Chondrocyte (in vitro differentiated cells): ENCODE results near the gene KAZALD1. TPM values are rescaled to one million over a fixed set of nuclear protein-coding genes. Genes with fewer than 3 reads are reported as not detected.

Experiments
- DNase-seq: peaks from one replicate; pipeline ENCODE4 v3.0.0; 2021; ENCODE audit warnings: mixed read lengths, low spot score
- H3K27ac Mint-ChIP-seq: one replicate; pipeline ENCODE4 v1.8.0; 2021; ENCODE audit warnings: mild to moderate bottlenecking, moderate library complexity, mixed read lengths; ENCODE audit not compliant: unreplicated experiment
- H3K27me3 Mint-ChIP-seq: 2 replicates; pipeline ENCODE4 v1.8.0; 2021; ENCODE audit warnings: low read depth, mixed read lengths
- H3K36me3 Mint-ChIP-seq: 2 replicates; pipeline ENCODE4 v1.8.0; 2021; ENCODE audit warnings: low read depth, mixed read lengths
- H3K4me1 Mint-ChIP-seq: 2 replicates; pipeline ENCODE4 v1.8.0; 2021; ENCODE audit warnings: low read depth, mild to moderate bottlenecking, mixed read lengths
- H3K4me3 Mint-ChIP-seq: one replicate; pipeline ENCODE4 v1.8.0; 2021; ENCODE audit warnings: mild to moderate bottlenecking, moderate library complexity, mixed read lengths; ENCODE audit not compliant: unreplicated experiment
- H3K9me3 Mint-ChIP-seq: 2 replicates; pipeline ENCODE4 v1.8.0; 2021; ENCODE audit warnings: low read depth, mixed read lengths
- total RNA-seq: library from RNA; stranded (reverse); gene quantifications from 3 replicates; pipeline ENCODE4 v1.2.1, GENCODE V29; 2021
- TF ChIP-seq, protein P1 (sequence below): fragments of 200-600 bp; sonication (generic); IDR thresholded peaks from 2 replicates; pipeline ENCODE4 v1.5.0; 2021; ENCODE audit warnings: antibody characterized with exemption, mild to moderate bottlenecking, moderate library complexity

KAZALD1 gene
- total RNA-seq, 1 donor from 2014 or later = 18.9 TPM

DNA sequence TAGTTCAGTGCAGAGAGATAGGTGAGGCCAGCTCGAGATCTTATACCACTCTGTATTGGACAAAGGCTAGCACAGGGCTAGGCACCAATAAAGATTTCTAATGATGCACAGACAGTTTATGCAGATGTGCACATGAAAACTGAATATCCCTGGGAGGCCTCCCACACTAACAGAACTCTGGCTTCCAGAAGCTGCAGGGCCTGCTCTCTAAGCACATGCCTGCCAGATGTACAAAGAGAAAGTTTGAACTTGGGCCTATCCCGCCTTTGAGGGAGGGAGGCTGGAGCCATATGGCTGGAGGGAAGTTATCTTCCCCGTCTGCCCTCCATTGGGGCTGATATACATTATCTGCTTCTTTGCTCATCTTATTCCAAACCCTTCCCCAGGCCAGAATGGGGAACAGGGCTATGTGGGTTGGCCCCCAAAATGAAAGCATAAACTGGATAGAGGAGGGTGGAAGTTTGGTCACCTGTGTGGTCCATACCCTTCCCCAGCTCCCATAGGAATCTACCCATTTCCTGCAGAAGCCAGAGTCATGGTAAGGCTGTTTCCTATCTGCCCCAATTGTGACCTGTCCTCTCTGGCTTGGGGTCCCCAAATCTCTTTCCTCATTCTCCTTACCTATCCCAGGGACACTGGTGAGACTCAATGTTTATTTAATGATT, 3.8 kb downstream of the KAZALD1 start:
- TF ChIP-seq, protein P1, sequence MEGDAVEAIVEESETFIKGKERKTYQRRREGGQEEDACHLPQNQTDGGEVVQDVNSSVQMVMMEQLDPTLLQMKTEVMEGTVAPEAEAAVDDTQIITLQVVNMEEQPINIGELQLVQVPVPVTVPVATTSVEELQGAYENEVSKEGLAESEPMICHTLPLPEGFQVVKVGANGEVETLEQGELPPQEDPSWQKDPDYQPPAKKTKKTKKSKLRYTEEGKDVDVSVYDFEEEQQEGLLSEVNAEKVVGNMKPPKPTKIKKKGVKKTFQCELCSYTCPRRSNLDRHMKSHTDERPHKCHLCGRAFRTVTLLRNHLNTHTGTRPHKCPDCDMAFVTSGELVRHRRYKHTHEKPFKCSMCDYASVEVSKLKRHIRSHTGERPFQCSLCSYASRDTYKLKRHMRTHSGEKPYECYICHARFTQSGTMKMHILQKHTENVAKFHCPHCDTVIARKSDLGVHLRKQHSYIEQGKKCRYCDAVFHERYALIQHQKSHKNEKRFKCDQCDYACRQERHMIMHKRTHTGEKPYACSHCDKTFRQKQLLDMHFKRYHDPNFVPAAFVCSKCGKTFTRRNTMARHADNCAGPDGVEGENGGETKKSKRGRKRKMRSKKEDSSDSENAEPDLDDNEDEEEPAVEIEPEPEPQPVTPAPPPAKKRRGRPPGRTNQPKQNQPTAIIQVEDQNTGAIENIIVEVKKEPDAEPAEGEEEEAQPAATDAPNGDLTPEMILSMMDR = no peak
- H3K4me3 Mint-ChIP-seq = peak overlapping the region; percentile 83
- H3K36me3 Mint-ChIP-seq = no peaks in the 10 kb centered on the region
- peaks cover 40% of the 10 kb centered on the region for H3K4me1 Mint-ChIP-seq
- DNase-seq = no peak
- H3K9me3 Mint-ChIP-seq = no peaks in the 10 kb centered on the region
- H3K27me3 Mint-ChIP-seq = no peaks in the 10 kb centered on the region
- peak overlapping the region; percentile 63 for H3K27ac Mint-ChIP-seq

DNA sequence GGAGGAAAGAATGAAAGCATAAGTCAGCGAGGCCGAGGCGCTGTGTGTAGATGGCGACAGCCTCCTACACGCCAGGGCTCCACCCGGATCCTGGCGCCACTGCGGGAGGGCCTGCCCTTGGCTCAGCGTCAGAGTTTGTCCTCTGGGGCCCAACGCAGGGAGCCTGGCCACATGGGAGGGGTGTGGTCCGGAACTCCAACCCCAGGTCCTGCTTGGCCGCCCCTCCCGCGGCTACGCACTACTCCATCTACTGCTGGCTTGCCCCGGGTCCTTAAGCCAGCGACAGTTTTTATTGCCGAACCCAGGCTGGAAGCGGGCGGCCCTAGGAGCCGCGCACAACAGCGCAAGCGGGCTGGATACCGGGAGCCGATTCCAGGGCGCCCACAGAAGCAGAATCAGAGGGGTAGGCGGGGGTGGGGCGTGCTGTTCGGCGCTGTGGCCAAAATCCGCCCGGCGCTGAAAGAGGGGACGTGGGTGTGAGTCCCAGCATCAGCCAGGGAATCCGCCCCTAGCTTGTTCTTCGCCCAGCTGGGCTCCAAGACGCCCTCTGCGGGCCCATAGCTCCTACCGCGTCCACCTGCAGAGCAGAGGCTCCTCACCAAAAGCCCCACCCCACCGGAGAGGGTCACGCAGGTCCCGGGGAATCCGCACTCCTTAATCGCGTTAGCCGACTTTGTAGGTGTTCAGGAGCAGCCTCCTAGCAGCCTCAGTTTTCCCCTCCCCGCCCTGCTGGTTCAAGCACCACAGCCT, 4.5 kb downstream of the KAZALD1 start:
- Mint-ChIP-seq H3K27me3 (no peaks in the 10 kb centered on the region), H3K9me3 (no peaks in the 10 kb centered on the region), H3K36me3 (no peaks in the 10 kb centered on the region), H3K4me1 (peaks cover 40% of the 10 kb centered on the region), H3K4me3 (peak overlapping the region; percentile 83), H3K27ac (peak overlapping the region; percentile 63)
- TF ChIP-seq, protein P1 = peak; percentile 75
- no peak for DNase-seq

DNA sequence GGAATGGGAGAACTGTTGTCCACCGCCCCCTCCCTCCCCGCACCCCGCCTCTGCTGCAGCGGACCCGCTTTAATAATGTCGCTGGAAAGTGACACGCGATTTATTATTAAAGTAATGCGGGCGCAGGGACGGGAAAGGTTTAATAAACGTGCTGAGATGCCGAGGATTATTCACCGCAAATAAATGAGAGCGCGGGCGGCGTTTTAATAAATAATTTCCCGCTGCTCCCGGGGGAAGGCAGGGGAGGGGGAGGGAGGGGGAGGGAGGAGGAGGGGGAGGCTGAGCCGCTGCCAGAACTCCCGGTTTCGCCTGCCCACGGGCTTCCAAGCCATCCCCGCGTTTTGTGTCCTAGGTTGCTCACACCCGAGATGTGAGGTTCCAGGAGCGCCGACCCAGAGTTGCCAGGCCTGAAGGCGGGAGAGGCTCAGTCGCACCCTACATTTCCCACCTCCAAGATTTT, 5.1 kb downstream of the KAZALD1 start:
- Mint-ChIP-seq H3K4me1 (peaks cover 35% of the 10 kb centered on the region), H3K27ac (peak overlapping the region; percentile 70), H3K27me3 (peaks cover 2% of the 10 kb centered on the region), H3K9me3 (no peaks in the 10 kb centered on the region), H3K36me3 (no peaks in the 10 kb centered on the region), H3K4me3 (peak overlapping the region; percentile 83)
- TF ChIP-seq, protein P1 = peak; percentile 36
- DNase-seq = no peak

DNA sequence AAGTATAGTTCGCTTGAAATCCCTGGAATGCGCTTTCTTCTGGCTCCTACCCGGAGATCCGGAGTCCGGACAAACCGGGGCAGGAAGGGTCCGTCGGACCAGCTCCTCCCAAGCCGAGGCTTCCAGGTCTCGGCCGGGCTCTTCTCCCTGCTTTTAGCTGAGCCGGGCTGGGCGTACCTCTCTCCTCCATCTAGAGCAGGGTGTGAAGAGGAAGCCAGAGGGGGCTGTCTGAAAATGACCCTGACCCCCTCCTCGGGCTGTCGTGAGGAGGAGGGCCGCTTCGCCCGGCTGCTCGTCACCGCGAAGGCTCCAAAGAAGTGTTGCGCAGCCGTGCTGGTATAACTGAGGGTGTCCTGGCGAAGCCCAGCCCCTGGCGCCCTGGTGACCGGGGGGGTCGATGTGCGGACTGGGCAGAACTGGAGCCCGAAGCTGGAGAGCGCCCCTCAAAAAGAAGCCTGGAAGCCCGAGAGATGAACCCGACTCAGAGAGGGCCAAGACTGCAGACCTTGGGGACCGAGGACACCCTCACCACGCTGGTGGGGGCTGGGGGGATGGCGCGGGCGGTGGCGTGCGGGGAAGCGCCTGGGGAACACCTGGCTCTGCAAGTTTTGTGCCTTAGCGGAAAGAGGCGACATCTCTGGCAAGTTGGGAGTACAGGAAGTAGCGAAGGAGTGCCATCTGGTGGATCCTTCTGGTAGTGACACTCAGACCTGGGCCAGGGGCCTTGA, 5.7 kb downstream of the KAZALD1 start:
- Mint-ChIP-seq H3K27me3 (peaks cover 6% of the 10 kb centered on the region), H3K36me3 (no peaks in the 10 kb centered on the region), H3K9me3 (no peaks in the 10 kb centered on the region), H3K4me1 (peaks cover 32% of the 10 kb centered on the region), H3K27ac (peak overlapping the region; percentile 70), H3K4me3 (peak overlapping the region; percentile 83)
- TF ChIP-seq, protein P1 = peak; percentile 92
- no peak for DNase-seq

DNA sequence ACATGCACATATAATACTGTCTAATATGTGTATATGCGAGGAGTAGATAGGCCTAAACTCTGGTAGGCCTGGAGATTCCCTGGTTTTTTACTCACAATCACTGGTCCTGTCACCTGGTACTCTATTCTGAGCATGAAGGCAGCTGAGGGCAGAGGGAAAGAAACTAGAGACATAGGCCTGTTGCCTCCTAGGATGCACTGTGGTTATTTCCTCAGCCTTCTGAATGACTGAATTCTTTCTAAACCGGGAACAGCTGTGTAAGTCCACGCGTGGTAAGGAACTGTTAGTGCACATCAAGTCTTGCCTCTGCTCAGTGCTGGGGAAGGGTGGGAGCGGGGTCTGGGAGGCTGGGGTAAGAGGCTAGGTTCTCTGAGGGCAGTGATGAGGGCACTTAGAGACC, 7.7 kb downstream of the KAZALD1 start:
- Mint-ChIP-seq H3K9me3 (no peaks in the 10 kb centered on the region), H3K27me3 (peaks cover 22% of the 10 kb centered on the region), H3K4me3 (no peak overlapping the region), H3K36me3 (no peaks in the 10 kb centered on the region), H3K27ac (no peak overlapping the region), H3K4me1 (peaks cover 18% of the 10 kb centered on the region)
- DNase-seq = no peak
- TF ChIP-seq, protein P1 = no peak
